IMR-90 (cell line): ENCODE data around the gene SH3BP4. TPM values are rescaled to one million over a fixed set of nuclear protein-coding genes. Genes with fewer than 3 reads are reported as not detected.

Source experiments
- ATAC-seq: fragments of 200-7000 bp; cut with Tn5 transposase; 2 replicates; pipeline ENCODE4 v1.9.1; 2020; ENCODE audit warnings: low read depth, mild to moderate bottlenecking, moderate library complexity
- BruUV-seq: library from RNA; stranded (reverse); fragments of 400-500 nt; replicated peaks from 2 replicates; lab custom pipeline; 2021; lab: Mats Ljungman, UMichigan
- CTCF ChIA-PET: fragments of 300-600 bp; formaldehyde crosslinking; extraction: SDS; loops from one replicate; lab custom pipeline; 2021; ENCODE audit warnings: antibody characterized with exemption; lab: Yijun Ruan, JAX
- POLR2A ChIA-PET: fragments of 300-600 bp; sonication (Branson Sonifier 250); formaldehyde crosslinking; loops from one replicate; lab custom pipeline; 2022; ENCODE audit warnings: antibody characterized with exemption; ENCODE audit not compliant: unreplicated experiment; lab: Charles Lee
- DNase-seq: peaks from one replicate; pipeline ENCODE4 v3.0.0; 2013
- H2AFZ ChIP-seq: replicated peaks from 2 replicates; pipeline ENCODE3; 2013; ENCODE audit warnings: low read length, mild to moderate bottlenecking; ENCODE audit not compliant: poor library complexity
- H2AK5ac ChIP-seq: 2 replicates; pipeline ENCODE4 v1.6.1; 2013; ENCODE audit warnings: low read depth, low read length, inconsistent platforms
- H2AK9ac ChIP-seq: replicated peaks from 2 replicates; pipeline ENCODE3; 2013; ENCODE audit warnings: mild to moderate bottlenecking, low read depth, low read length, moderate library complexity; ENCODE audit not compliant: poor library complexity
- H2BK120ac ChIP-seq: 2 replicates; pipeline ENCODE4 v1.6.1; 2013; ENCODE audit warnings: low read depth, low read length, inconsistent platforms
- H2BK15ac ChIP-seq: 3 replicates; pipeline ENCODE4 v1.6.1; 2013; ENCODE audit warnings: low read depth, low read length, inconsistent platforms
- H2BK20ac ChIP-seq: 2 replicates; pipeline ENCODE4 v1.6.1; 2013; ENCODE audit warnings: low read depth, mild to moderate bottlenecking, inconsistent platforms, low read length, moderate library complexity
- H2BK5ac ChIP-seq: 2 replicates; pipeline ENCODE4 v1.6.1; 2013; ENCODE audit warnings: mild to moderate bottlenecking, low read depth, low read length, inconsistent platforms; ENCODE audit not compliant: poor library complexity, severe bottlenecking
- H3K14ac ChIP-seq: replicated peaks from 2 replicates; pipeline ENCODE4 v1.6.1; 2013; ENCODE audit warnings: low read depth, low read length, inconsistent platforms
- H3K18ac ChIP-seq: 2 replicates; pipeline ENCODE4 v1.6.1; 2013; ENCODE audit warnings: low read depth, low read length, control low read depth
- H3K23ac ChIP-seq: 2 replicates; pipeline ENCODE4 v1.6.1; 2013; ENCODE audit warnings: low read depth, low read length, inconsistent platforms
- H3K27ac ChIP-seq: 2 replicates; pipeline ENCODE4 v1.5.1; 2013; ENCODE audit warnings: mild to moderate bottlenecking, control low read depth, low read length; ENCODE audit not compliant: insufficient read depth
- H3K27me3 ChIP-seq: 2 replicates; pipeline ENCODE4 v1.6.1; 2013; ENCODE audit warnings: low read length; ENCODE audit not compliant: control insufficient read depth, insufficient read depth
- H3K36me3 ChIP-seq: 2 replicates; pipeline ENCODE4 v1.6.1; 2013; ENCODE audit warnings: low read length, mixed read lengths; ENCODE audit not compliant: control insufficient read depth, insufficient read depth
- H3K4ac ChIP-seq: 2 replicates; pipeline ENCODE4 v1.6.1; 2013; ENCODE audit warnings: low read depth, low read length, inconsistent platforms
- H3K4me1 ChIP-seq: 2 replicates; pipeline ENCODE4 v1.6.1; 2013; ENCODE audit warnings: low read length, mixed read lengths; ENCODE audit not compliant: control insufficient read depth, insufficient read depth
- H3K4me2 ChIP-seq: 2 replicates; pipeline ENCODE4 v1.6.1; 2013; ENCODE audit warnings: low read depth, mild to moderate bottlenecking, control low read depth, low read length, moderate library complexity
- H3K4me3 ChIP-seq: 2 replicates; pipeline ENCODE4 v1.5.1; 2013; ENCODE audit warnings: low read depth, mild to moderate bottlenecking, control low read depth, low read length, moderate library complexity; ENCODE audit not compliant: insufficient read depth
- H3K56ac ChIP-seq: 2 replicates; pipeline ENCODE4 v1.6.1; 2013; ENCODE audit warnings: low read length, inconsistent platforms; ENCODE audit not compliant: insufficient read depth; ENCODE audit errors: extremely low read depth
- H3K79me1 ChIP-seq, 2 experiments: 2 replicates each; pipeline ENCODE4 v1.6.1; 2013; ENCODE audit warnings: low read length in 2 of 2, inconsistent platforms in 1 of 2, low read depth in 1 of 2
- H3K9ac ChIP-seq: 2 replicates; pipeline ENCODE4 v1.6.1; 2013; ENCODE audit warnings: low read depth, low read length, control low read depth
- H3K9me1 ChIP-seq: 2 replicates; pipeline ENCODE4 v1.6.1; 2013; ENCODE audit warnings: low read length, inconsistent platforms; ENCODE audit not compliant: insufficient read depth
- H3K9me3 ChIP-seq: 2 replicates; pipeline ENCODE4 v1.6.1; 2013; ENCODE audit warnings: low read length; ENCODE audit not compliant: control insufficient read depth, insufficient read depth
- H4K20me1 ChIP-seq: 2 replicates; pipeline ENCODE4 v1.6.1; 2013; ENCODE audit warnings: low read length, inconsistent platforms; ENCODE audit not compliant: insufficient read depth
- H4K5ac ChIP-seq: 2 replicates; pipeline ENCODE4 v1.6.1; 2013; ENCODE audit warnings: mild to moderate bottlenecking, low read depth, low read length, control low read depth
- H4K8ac ChIP-seq, 2 experiments: 2 replicates each; pipeline ENCODE4 v1.6.1; 2013; ENCODE audit warnings: low read depth in 2 of 2, low read length in 2 of 2, control low read depth in 1 of 2, inconsistent platforms in 1 of 2
- H4K91ac ChIP-seq: 2 replicates; pipeline ENCODE4 v1.6.1; 2013; ENCODE audit warnings: low read depth, low read length, inconsistent platforms; ENCODE audit not compliant: insufficient read depth
- CEBPB ChIP-seq: IDR thresholded peaks from 2 replicates; pipeline ENCODE4 v1.6.1; 2012; ENCODE audit warnings: low read depth, low read length, improper control_type of control experiment
- FOS ChIP-seq: fragments of 150-350 bp; IDR thresholded peaks from 2 replicates; pipeline ENCODE4 v1.6.1; 2016; ENCODE audit warnings: low read depth, low read length
- MAFK ChIP-seq: IDR thresholded peaks from 2 replicates; pipeline ENCODE4 v1.6.1; 2012; ENCODE audit warnings: low read depth, low read length, improper control_type of control experiment
- MAZ ChIP-seq: IDR thresholded peaks from 2 replicates; pipeline ENCODE4 v1.6.1; 2012; ENCODE audit warnings: low read depth, mild to moderate bottlenecking, low read length, improper control_type of control experiment, moderate library complexity, borderline replicate concordance
- MXI1 ChIP-seq: IDR thresholded peaks from 2 replicates; pipeline ENCODE4 v1.6.1; 2012; ENCODE audit warnings: low read depth, mild to moderate bottlenecking, low read length, moderate library complexity, borderline replicate concordance
- NFE2L2 ChIP-seq: fragments of 150-350 bp; IDR thresholded peaks from 2 replicates; pipeline ENCODE4 v1.6.1; 2016; ENCODE audit warnings: low read depth, mild to moderate bottlenecking, low read length
- POLR2A ChIP-seq: IDR thresholded peaks from 2 replicates; pipeline ENCODE4 v1.6.1; 2012; ENCODE audit warnings: mild to moderate bottlenecking, low read depth, low read length
- RAD21 ChIP-seq: IDR thresholded peaks from 2 replicates; pipeline ENCODE4 v1.6.1; 2012; ENCODE audit warnings: low read length, improper control_type of control experiment
- RCOR1 ChIP-seq: IDR thresholded peaks from 2 replicates; pipeline ENCODE4 v1.6.1; 2012; ENCODE audit warnings: mild to moderate bottlenecking, low read length, improper control_type of control experiment; ENCODE audit not compliant: insufficient replicate concordance
- RFX5 ChIP-seq: IDR thresholded peaks from 2 replicates; pipeline ENCODE4 v1.8.0; 2012; ENCODE audit warnings: low read depth, mild to moderate bottlenecking, low read length, moderate library complexity
- SMC3 ChIP-seq: fragments of 150-350 bp; IDR thresholded peaks from 2 replicates; pipeline ENCODE4 v1.6.1; 2016; ENCODE audit warnings: low read depth, mild to moderate bottlenecking, antibody characterized with exemption, low read length, moderate library complexity
- dilution Hi-C: fragments of 300-500 bp; cut with HindIII; formaldehyde crosslinking; loops from one replicate; pipeline ENCODE4 v1.14.3; 2018; ENCODE audit warnings: low sequenced_read_pairs; ENCODE audit not compliant: unreplicated experiment
- in situ Hi-C: fragments of 300-500 bp; cut with MboI; formaldehyde crosslinking; loops from 3 replicates; pipeline ENCODE4 v1.14.3; 2019; ENCODE audit warnings: low sequenced_read_pairs, inconsistent platforms, mixed read lengths
- intact Hi-C: fragments of 100-400 bp; cut with micrococcal nuclease; formaldehyde crosslinking; loops from 2 replicates; pipeline ENCODE4 v1.10.0; 2022
- polyA plus RNA-seq, 3 experiments: library from polyadenylated mRNA; depleted of rRNA; stranded (reverse); fragments of >200 nt; gene quantifications; 2 replicates each; pipeline ENCODE4 v1.2.3, GENCODE V29; 2012; ENCODE audit warnings: low replicate concordance in 1 of 3
- total RNA-seq: library from RNA; depleted of rRNA; stranded (reverse); fragments of >200 nt; gene quantifications from 2 replicates; pipeline ENCODE4 v1.2.3, GENCODE V29; 2012
- TF ChIP-seq, protein P1 (sequence below): fragments of 150-350 bp; IDR thresholded peaks from 2 replicates; pipeline ENCODE4 v1.6.1; 2016; ENCODE audit warnings: low read depth, mild to moderate bottlenecking, low read length, moderate library complexity, borderline replicate concordance
- TF ChIP-seq, protein P2 (sequence below): fragments of 150-350 bp; IDR thresholded peaks from 2 replicates; pipeline ENCODE4 v1.6.1; 2017; ENCODE audit warnings: mild to moderate bottlenecking, antibody characterized with exemption, low read length, low read depth

SH3BP4 gene
- total and polyA plus RNA-seq, 2 of the 4 experiments (the other 2 are of a cell fraction) = 104 to 122 TPM

DNA sequence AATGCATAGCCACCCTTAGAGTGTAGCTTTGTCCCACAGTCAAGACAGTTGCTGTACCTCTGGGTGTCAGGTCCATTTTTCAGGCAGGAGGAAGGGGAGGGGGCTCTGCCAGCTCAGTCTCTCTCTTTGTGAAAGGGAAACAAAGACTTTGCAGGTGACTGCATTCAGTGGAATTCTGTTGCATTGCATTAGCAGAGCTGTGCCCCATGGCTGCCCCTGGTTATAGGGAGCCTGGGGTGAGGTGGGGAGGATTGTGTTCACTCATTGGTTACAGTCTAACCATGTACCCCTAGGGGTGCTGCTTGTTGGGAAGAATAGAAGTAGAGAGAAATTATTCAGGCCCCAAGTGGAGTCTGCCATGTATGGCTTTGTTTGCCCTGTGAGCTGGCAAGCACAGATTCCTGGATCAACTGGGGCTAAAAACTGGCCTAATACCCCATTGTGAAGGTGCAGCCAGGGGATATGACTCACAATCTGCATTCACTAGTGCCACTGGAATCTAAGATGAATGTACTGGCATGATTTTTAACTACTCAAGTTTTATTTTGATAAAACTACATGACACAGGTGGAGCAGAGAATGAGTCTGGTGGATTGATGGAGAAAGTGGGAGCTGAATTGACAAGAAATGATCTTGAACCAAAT is 118.4 kb downstream of the SH3BP4 start:
- no peaks in the 10 kb centered on the region for H4K20me1 ChIP-seq

More for the DNA sequence above, 118.4 kb downstream of the SH3BP4 start:
- Histone ChIP-seq H2BK5ac (no peak overlapping the region), H2BK20ac (no peak overlapping the region), H3K9me3 (no peaks in the 10 kb centered on the region), H3K36me3 (no peaks in the 10 kb centered on the region), H4K5ac (no peak overlapping the region), H2AK5ac (no peak overlapping the region), H2AFZ (no peak overlapping the region), H3K9me1 (no peaks in the 10 kb centered on the region), H3K56ac (no peak overlapping the region), H2AK9ac (no peak overlapping the region), H3K4me1 (no peaks in the 10 kb centered on the region; the same call in 1 of the 2 replicates), H4K91ac (no peak overlapping the region), H3K4me2 (no peak overlapping the region), H3K18ac (no peak overlapping the region), H4K8ac (no peak overlapping the region), H3K27me3 (no peaks in the 10 kb centered on the region), H3K14ac (no peak overlapping the region), H3K79me1 (no peaks in the 10 kb centered on the region), H3K9ac (no peak overlapping the region), H3K4ac (no peak overlapping the region), H2BK120ac (no peak overlapping the region), H3K23ac (no peak overlapping the region), H3K4me3 (no peak overlapping the region), H3K27ac (no peak overlapping the region), H2BK15ac (no peak overlapping the region)
- TF ChIP-seq SMC3 = no peak
- TF ChIP-seq, protein P1, sequence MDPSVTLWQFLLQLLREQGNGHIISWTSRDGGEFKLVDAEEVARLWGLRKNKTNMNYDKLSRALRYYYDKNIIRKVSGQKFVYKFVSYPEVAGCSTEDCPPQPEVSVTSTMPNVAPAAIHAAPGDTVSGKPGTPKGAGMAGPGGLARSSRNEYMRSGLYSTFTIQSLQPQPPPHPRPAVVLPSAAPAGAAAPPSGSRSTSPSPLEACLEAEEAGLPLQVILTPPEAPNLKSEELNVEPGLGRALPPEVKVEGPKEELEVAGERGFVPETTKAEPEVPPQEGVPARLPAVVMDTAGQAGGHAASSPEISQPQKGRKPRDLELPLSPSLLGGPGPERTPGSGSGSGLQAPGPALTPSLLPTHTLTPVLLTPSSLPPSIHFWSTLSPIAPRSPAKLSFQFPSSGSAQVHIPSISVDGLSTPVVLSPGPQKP = no peak
- TF ChIP-seq NFE2L2 = no peak
- TF ChIP-seq MAZ = no peak
- TF ChIP-seq, protein P2, sequence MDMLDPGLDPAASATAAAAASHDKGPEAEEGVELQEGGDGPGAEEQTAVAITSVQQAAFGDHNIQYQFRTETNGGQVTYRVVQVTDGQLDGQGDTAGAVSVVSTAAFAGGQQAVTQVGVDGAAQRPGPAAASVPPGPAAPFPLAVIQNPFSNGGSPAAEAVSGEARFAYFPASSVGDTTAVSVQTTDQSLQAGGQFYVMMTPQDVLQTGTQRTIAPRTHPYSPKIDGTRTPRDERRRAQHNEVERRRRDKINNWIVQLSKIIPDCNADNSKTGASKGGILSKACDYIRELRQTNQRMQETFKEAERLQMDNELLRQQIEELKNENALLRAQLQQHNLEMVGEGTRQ = no peak
- no peak for TF ChIP-seq CEBPB
- no peak for TF ChIP-seq MXI1
- no peak for TF ChIP-seq RFX5
- no peak for TF ChIP-seq FOS
- no peak for TF ChIP-seq POLR2A
- no peak for TF ChIP-seq MAFK
- TF ChIP-seq RAD21 = no peak
- TF ChIP-seq RCOR1 = no peak
- dilution Hi-C loops (no loop called here), in situ Hi-C loops (no loop called here), intact Hi-C loops (no loop called here)
- ChIA-PET CTCF (no interaction called here), POLR2A (no interaction called here)
- ATAC-seq = no peak
- DNase-seq = no peak
- BruUV-seq = no TSS peak
